K562 (cell line): ENCODE measurements around the gene UQCRH. TPM values are rescaled to one million over a fixed set of nuclear protein-coding genes. Genes with fewer than 3 reads are reported as not detected.

Source experiments
- ASH1L ChIP-seq: fragments of 450-650 bp; IDR thresholded peaks from 2 replicates; pipeline ENCODE4 v1.6.1; 2018; ENCODE audit warnings: borderline replicate concordance, mild to moderate bottlenecking, low read depth; ENCODE audit not compliant: partially characterized antibody
- DDX20 ChIP-seq: fragments of 450-650 bp; IDR thresholded peaks from 2 replicates; pipeline ENCODE4 v1.6.1; 2016; ENCODE audit warnings: missing genetic modification characterization, low read depth, mild to moderate bottlenecking, missing compliant biosample characterization, moderate library complexity
- ETV1 ChIP-seq: fragments of 450-650 bp; conservative IDR thresholded peaks from 2 replicates; pipeline ENCODE4 v1.6.1; 2016; ENCODE audit warnings: missing genetic modification characterization, control low read depth, low read depth, missing compliant biosample characterization
- HNRNPL ChIP-seq: fragments of 200-400 bp; formaldehyde crosslinking; IDR thresholded peaks from 2 replicates; pipeline ENCODE4 v1.6.1; 2017; ENCODE audit warnings: low read depth, mild to moderate bottlenecking, low read length
- MAFK ChIP-seq: IDR thresholded peaks from 2 replicates; pipeline ENCODE4 v1.6.1; 2011; ENCODE audit warnings: low read length, improper control_type of control experiment
- MCM3 ChIP-seq: fragments of 450-650 bp; IDR thresholded peaks from 2 replicates; pipeline ENCODE4 v1.6.1; 2016
- POLR2G ChIP-seq: fragments of 200-400 bp; formaldehyde crosslinking; IDR thresholded peaks from 2 replicates; pipeline ENCODE4 v1.6.1; 2017; ENCODE audit warnings: low read depth, mild to moderate bottlenecking, antibody characterized with exemption, low read length, moderate library complexity
- SP1 ChIP-seq: sonication (generic); formaldehyde crosslinking; IDR thresholded peaks from 2 replicates; pipeline ENCODE4 v1.8.1; 2022; ENCODE audit warnings: mild to moderate bottlenecking, missing genetic modification reagents
- ZEB2 ChIP-seq: fragments of 450-650 bp; IDR thresholded peaks from 2 replicates; pipeline ENCODE4 v1.6.1; 2016
- polyA plus RNA-seq, 8 experiments: library from polyadenylated mRNA; depleted of rRNA in 4 of 8; stranded (reverse) in 5 of 8; unstranded in 3 of 8; fragments of >200 nt; fragmentation: Nextera tagmentation in 2 of 8; fragmentation: Illumina TruSeq in 1 of 8; extraction: Ambion mirVana in 2 of 8; extraction: Trizol in 1 of 8; gene quantifications; 2 replicates each; pipeline versions ENCODE4 v1.2.1 to v1.2.3, GENCODE V29; 2011 to 2014; ENCODE audit warnings: inconsistent platforms in 1 of 8, missing spikeins in 1 of 8
- total RNA-seq, 7 experiments: library from RNA; depleted of rRNA in 6 of 7; stranded (reverse); fragments of >200 nt in 6 of 7; fragmentation: Illumina TruSeq in 2 of 7; extraction: Trizol in 2 of 7; gene quantifications; 2 replicates each; pipeline versions ENCODE4 v1.2.1 to v1.2.3, GENCODE V29; 2011 to 2021; ENCODE audit warnings: low replicate concordance in 1 of 7
- TF ChIP-seq, protein P1 (sequence below): fragments of 200-600 bp; sonication (generic); IDR thresholded peaks from one replicate; pipeline ENCODE4 v1.6.1; 2012; ENCODE audit warnings: mild to moderate bottlenecking, low read depth, low read length, inconsistent platforms
- TF ChIP-seq, protein P2 (sequence below): sonication (generic); formaldehyde crosslinking; IDR thresholded peaks from 2 replicates; pipeline ENCODE4 v1.5.0; 2020; ENCODE audit warnings: missing genetic modification reagents
- TF ChIP-seq, protein P3 (sequence below): fragments of 250-450 bp; sonication (Bioruptor Pico); IDR thresholded peaks from 2 replicates; pipeline ENCODE4 v1.8.0; 2022; ENCODE audit warnings: inconsistent platforms

The UQCRH gene
- total and polyA plus RNA-seq, 9 of the 15 experiments (the other 6 are each of a cell fraction or from before 2014, with no cell fraction given): 1,267 to 5,184 (median 2,410) TPM

DNA sequence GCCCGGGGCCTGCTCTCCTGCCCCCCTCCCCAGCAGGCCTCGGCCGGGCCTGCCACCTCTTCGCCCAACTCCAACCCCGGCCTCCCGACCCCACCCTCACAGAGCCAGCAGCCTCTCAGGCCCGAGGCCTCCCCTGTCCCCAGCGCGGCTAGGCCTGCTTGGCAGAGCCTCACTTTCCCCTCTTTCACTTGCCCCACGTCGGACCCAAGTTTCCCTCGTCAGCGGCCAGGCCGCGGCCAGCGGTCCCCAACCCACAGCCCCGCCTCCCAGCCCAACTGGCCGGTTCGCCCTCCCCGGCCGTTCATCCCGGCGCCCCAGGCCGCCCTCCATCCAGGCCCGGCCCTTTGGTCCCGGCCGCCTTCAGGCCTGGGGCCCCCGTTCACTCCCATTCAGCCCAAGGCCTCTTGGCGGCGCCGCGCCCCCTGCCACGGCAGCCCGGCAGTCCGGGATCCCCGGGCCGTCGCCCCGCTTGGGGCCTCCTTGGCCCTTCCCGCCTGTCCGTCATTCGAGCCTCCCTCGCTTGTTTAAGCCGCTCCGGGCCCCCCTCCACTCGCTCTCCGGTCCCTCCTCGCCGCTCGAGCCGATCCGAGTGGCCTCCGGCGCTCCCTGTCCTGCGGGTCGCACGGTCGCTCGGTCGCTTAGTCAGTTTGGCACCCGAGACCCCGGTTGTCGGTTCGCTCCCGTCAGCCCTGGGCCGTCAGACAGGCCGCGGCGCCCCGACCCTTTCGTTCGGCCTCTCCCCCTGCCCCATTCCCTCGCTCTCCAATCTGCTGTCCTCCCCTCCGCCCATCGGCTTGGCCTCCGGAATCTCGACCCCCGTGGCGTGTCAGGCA is 1.5 kb upstream of the UQCRH start (continued):
- TF ChIP-seq, protein P1, sequence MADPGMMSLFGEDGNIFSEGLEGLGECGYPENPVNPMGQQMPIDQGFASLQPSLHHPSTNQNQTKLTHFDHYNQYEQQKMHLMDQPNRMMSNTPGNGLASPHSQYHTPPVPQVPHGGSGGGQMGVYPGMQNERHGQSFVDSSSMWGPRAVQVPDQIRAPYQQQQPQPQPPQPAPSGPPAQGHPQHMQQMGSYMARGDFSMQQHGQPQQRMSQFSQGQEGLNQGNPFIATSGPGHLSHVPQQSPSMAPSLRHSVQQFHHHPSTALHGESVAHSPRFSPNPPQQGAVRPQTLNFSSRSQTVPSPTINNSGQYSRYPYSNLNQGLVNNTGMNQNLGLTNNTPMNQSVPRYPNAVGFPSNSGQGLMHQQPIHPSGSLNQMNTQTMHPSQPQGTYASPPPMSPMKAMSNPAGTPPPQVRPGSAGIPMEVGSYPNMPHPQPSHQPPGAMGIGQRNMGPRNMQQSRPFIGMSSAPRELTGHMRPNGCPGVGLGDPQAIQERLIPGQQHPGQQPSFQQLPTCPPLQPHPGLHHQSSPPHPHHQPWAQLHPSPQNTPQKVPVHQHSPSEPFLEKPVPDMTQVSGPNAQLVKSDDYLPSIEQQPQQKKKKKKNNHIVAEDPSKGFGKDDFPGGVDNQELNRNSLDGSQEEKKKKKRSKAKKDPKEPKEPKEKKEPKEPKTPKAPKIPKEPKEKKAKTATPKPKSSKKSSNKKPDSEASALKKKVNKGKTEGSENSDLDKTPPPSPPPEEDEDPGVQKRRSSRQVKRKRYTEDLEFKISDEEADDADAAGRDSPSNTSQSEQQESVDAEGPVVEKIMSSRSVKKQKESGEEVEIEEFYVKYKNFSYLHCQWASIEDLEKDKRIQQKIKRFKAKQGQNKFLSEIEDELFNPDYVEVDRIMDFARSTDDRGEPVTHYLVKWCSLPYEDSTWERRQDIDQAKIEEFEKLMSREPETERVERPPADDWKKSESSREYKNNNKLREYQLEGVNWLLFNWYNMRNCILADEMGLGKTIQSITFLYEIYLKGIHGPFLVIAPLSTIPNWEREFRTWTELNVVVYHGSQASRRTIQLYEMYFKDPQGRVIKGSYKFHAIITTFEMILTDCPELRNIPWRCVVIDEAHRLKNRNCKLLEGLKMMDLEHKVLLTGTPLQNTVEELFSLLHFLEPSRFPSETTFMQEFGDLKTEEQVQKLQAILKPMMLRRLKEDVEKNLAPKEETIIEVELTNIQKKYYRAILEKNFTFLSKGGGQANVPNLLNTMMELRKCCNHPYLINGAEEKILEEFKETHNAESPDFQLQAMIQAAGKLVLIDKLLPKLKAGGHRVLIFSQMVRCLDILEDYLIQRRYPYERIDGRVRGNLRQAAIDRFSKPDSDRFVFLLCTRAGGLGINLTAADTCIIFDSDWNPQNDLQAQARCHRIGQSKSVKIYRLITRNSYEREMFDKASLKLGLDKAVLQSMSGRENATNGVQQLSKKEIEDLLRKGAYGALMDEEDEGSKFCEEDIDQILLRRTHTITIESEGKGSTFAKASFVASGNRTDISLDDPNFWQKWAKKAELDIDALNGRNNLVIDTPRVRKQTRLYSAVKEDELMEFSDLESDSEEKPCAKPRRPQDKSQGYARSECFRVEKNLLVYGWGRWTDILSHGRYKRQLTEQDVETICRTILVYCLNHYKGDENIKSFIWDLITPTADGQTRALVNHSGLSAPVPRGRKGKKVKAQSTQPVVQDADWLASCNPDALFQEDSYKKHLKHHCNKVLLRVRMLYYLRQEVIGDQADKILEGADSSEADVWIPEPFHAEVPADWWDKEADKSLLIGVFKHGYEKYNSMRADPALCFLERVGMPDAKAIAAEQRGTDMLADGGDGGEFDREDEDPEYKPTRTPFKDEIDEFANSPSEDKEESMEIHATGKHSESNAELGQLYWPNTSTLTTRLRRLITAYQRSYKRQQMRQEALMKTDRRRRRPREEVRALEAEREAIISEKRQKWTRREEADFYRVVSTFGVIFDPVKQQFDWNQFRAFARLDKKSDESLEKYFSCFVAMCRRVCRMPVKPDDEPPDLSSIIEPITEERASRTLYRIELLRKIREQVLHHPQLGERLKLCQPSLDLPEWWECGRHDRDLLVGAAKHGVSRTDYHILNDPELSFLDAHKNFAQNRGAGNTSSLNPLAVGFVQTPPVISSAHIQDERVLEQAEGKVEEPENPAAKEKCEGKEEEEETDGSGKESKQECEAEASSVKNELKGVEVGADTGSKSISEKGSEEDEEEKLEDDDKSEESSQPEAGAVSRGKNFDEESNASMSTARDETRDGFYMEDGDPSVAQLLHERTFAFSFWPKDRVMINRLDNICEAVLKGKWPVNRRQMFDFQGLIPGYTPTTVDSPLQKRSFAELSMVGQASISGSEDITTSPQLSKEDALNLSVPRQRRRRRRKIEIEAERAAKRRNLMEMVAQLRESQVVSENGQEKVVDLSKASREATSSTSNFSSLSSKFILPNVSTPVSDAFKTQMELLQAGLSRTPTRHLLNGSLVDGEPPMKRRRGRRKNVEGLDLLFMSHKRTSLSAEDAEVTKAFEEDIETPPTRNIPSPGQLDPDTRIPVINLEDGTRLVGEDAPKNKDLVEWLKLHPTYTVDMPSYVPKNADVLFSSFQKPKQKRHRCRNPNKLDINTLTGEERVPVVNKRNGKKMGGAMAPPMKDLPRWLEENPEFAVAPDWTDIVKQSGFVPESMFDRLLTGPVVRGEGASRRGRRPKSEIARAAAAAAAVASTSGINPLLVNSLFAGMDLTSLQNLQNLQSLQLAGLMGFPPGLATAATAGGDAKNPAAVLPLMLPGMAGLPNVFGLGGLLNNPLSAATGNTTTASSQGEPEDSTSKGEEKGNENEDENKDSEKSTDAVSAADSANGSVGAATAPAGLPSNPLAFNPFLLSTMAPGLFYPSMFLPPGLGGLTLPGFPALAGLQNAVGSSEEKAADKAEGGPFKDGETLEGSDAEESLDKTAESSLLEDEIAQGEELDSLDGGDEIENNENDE: no peak
- TF ChIP-seq ZEB2: no peak
- peak; percentile 67; the same call in 1 of the 2 replicates for TF ChIP-seq HNRNPL
- peak; percentile 74 for TF ChIP-seq SP1 (CRISPR knock-in tag)
- TF ChIP-seq, protein P2, sequence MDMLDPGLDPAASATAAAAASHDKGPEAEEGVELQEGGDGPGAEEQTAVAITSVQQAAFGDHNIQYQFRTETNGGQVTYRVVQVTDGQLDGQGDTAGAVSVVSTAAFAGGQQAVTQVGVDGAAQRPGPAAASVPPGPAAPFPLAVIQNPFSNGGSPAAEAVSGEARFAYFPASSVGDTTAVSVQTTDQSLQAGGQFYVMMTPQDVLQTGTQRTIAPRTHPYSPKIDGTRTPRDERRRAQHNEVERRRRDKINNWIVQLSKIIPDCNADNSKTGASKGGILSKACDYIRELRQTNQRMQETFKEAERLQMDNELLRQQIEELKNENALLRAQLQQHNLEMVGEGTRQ (CRISPR knock-in tag): no peak
- TF ChIP-seq DDX20: no peak
- TF ChIP-seq ASH1L: no peak
- no peak for TF ChIP-seq MAFK
- peak; percentile 87 for TF ChIP-seq POLR2G
- no peak for TF ChIP-seq MCM3
- TF ChIP-seq, protein P3, sequence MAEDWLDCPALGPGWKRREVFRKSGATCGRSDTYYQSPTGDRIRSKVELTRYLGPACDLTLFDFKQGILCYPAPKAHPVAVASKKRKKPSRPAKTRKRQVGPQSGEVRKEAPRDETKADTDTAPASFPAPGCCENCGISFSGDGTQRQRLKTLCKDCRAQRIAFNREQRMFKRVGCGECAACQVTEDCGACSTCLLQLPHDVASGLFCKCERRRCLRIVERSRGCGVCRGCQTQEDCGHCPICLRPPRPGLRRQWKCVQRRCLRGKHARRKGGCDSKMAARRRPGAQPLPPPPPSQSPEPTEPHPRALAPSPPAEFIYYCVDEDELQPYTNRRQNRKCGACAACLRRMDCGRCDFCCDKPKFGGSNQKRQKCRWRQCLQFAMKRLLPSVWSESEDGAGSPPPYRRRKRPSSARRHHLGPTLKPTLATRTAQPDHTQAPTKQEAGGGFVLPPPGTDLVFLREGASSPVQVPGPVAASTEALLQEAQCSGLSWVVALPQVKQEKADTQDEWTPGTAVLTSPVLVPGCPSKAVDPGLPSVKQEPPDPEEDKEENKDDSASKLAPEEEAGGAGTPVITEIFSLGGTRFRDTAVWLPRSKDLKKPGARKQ (CRISPR knock-in tag): no peak
- TF ChIP-seq ETV1 (tag): no peak
